T-helper 2 cell treated with Interferon-gamma antibody and Interleukin-4, amounts not matched to agents 100 ng/mL and 5 ng/mL, for 36 hours (primary cell): ENCODE measurements around the gene CCR3. TPM values are rescaled to one million over a fixed set of nuclear protein-coding genes. Genes with fewer than 3 reads are reported as not detected.

ENCODE experiments used
- intact Hi-C: fragments of 100-400 bp; cut with micrococcal nuclease; formaldehyde crosslinking; loops from one replicate; pipeline ENCODE4 v1.15.1; 2023
- total RNA-seq: library from RNA; stranded (reverse); gene quantifications from 2 replicates; pipeline ENCODE4 v1.2.3, GENCODE V29; 2022

The CCR3 gene
- total RNA-seq, 1 donor from 2014 or later = 0.27 TPM

DNA sequence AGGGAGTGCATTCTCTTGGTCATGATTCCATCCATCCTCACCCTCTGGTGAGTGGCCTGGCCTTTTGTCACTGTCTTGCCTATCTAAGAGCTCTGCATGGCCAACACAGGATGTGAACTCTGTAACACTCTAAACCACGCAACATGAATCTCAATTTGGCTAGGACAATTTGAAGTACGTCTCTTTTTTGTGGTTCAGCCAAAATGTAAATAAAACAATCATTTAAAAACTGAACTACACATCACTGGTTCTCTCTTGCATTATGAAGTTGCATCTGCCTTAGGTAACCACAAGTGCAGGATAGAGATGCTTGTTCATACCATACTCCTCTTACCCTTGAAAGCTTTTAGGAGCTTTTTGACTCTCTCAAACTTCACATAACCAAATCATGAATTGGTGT, 27.3 kb downstream of the CCR3 start:
- intact Hi-C loops = no loop called here

DNA sequence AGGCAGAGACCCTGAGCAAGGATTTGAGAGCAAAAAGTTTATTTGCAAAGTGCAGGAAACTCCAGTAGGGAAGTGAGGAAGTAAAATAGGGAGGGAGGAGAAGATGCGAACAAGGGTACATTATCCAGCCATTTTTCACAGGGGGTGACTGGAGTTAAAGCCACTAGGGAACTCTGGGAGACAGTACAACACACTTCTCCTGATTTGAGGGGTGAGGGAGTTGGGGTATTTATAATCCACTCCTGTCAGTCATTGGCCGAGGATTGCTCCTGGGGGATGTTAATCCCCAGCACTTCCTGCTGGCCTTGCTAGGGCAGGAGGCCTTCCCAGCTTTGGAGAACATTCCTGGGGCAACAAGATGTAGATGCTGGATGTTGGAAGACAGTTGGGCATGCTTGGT, 28.2 kb downstream of the CCR3 start:
- intact Hi-C loops = no loop called here

DNA sequence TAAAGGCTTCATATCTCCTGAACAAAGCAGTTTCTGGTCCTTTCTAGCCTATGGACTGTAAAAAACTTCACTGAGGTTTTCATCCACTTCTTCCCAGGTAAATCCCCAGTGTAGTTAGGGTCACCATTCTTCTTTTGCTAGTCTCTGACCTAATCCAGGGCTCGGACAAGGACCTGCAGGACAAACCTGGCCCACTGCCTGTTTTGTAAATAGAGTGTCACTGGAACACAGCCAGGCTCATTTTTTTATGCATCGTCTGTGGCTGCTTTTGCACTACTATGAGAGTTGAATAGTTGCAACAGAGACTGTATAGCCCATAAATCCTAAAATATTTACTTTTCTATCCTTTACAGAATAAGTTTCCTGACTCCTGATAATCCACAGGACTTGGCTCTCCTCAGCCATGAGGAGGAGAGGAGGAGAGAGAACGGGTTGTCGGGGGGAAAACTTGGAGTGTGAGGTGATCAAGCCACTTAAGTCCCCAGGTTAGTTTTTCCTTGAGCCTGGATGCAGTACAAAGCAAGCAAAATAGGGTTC, 29.0 kb downstream of the CCR3 start:
- intact Hi-C loops = no loop called here

DNA sequence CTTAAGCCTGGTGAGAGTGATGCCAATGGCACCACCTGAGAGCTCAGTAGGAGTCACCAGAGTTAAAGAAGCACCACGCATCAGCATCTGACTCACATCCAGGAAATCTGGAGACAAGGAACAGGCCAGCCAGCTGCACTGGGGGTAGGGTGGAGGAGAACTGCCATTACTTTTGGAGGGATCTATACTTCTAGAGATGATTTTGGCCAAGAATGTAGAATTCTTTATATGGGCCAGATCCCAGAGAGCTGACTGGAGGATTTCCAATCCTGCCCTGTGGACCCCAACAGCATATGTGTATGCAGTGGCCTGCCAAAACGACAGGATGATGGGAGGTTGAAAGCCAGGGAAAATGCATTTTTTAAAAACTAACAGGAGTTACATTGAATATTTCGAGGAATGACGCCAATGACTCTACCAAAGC, 29.8 kb downstream of the CCR3 start:
- intact Hi-C loops = no loop called here

DNA sequence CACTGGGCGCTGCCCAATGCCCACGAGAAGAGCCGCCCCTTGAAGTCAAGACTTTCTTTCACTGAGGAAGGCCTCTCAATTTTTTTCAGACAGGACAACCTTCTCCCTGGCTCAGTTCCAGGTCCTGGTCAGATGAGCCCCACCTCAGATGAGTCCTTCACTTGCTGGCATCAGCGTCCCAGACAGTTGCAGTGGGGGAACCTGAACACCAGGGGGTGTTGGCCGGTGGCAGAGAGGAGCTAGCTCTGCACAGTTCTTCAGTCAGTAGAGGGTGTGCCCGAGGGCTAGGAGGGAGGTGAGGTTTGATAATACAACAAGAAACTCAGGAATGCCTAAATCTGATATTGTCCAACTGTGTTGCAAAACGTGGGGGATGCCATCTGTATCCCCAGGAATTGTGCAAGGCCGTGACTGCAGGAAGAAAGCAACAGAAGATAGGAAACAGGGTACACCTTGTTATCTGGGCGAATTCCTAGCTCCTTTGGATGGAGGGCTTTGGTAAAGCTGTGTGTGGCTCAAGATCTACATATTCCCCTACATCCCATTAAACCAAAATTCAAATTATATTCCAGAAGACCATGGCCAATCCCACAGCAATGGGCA, 34.3 kb downstream of the CCR3 start:
- intact Hi-C loops = loop anchor here (1.0 to 5.0 kb wide), 3 partner anchors 64 to 179 kb away; no protein-coding TSS in a partner anchor

DNA sequence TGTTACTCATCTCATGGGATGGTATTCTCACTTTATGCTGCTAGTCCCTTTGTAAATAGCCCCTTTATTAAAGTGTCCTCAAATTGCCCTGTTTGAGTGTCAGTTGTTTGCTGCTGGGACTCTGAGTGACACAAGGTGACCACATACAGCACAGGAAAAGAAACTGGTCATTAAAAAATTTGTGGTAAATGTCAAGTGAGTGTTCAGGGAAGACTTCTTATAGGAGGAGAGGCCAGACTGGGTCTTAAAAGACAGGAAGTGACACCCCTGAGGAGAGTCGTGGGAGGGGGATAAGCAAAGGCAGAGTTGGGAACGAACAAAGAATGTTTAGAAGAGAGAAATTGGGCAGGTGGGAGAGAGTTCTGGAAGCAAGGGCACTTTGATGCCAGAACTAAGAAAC, 35.2 kb downstream of the CCR3 start:
- intact Hi-C loops = loop anchor here (5.0 kb wide), 2 partner anchors 65 to 180 kb away; no protein-coding TSS in a partner anchor

DNA sequence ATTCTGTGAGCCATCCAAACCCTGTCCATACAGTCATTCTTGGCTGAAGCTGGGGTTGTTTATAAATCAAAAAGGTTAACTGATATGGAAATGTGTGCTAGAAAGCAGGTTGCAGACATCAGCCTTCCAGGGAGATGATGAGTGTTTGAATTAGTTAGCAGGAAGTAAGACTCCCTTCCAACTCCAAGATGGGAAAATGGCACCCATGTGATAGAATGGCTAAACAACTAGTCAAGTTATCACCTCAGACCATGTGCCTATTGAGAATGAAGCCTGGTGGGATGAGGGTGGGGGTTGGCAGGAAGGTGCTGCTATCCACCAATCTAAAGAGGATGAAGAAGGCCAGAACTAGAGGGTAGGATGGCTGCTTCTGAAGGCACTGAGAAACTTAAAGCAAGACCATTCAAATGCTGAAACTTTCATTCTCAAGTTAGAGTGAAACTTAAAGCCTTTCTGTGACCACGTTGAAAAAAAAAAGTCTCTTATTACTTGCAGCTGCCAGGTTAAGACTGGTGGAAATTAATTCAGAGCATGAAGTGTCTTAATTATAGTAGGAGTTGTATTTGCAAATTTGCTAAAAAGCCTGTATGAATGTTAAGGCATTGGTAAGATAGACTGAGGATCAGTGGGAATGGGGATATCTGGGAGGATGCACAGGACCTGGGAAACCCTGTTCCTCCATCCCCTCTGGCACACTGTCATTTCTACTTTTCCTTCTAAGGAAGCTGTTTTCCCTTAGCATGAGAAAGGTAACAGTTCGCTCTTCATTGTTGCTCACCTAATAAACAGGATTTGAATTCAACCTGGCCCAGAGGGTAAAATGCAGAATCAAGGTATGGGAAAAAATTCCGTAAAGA, 36.8 kb downstream of the CCR3 start:
- intact Hi-C loops = loop anchor here (5.0 kb wide), 2 partner anchors 67 to 182 kb away; no protein-coding TSS in a partner anchor

DNA sequence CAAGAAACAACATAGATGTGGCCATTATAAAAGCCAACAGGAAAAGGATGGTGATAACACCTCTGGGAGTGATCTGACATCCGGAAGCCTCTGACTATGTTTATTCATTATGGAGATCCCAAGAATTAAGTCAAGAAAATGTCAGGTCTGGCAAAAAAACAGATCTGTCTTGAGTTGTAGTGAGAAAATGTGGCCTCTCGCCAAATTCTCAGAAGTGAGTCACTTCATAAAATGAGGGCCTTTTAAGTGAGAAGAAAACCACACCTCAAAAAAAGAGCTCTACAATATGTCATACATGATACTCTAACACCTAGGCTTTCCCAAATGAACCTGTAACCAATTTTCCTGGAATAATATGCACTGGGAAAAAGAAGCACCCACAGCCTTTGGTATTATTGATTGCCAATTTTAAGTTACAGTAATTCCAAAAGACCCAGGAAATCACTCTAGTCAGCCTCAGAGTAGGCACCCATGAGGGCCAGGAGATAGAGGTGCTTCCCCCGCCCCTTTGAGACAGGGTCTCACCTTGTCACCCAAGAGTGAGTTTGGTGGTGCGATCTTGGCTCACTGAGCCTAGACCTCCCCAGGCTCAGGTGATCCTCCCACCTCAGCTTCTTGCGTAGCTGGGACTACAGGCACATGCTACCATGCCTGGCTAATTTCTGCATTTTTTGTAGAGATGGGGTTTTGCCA, 38.0 kb downstream of the CCR3 start:
- intact Hi-C loops = loop anchor here (1.0 kb wide), 1 partner anchor 91 kb away; no protein-coding TSS in a partner anchor

DNA sequence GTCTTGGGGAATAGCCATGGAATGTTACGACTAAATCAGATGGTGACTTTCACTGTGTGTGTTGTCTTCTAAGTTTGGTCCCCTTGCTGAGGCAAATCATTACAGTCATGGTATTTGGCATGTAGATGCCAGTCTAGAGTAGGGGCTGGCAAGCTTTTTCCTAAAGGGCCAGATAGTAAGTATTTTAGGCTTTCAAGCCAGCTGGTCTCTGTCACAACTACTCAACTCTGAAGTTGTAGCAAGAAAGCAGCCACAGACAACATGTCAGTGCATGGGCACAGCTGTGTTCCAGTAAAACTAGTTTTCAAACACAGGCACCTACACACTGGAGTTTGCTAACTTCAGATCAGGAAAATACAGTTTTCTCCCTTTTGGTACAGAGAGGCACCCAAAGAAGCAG, 39.3 kb downstream of the CCR3 start:
- intact Hi-C loops = no loop called here

DNA sequence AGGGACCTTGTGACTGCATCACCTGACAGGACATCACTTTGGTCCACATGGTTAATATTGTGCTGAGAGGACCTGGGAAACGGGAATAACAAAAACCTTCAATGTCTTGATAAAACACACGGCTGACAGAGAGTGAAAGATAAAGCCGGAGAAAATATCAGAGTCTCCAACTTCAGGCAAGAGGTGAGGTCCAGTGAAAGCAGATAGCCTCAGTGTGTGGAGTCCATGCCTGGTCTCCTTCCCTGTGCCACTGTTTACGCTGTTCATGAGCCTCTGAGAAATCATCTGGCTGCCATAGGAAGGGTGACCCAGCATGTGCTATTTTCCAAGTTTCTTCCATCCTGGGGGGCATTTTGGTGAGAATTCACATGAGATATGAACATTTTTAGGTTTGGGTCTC, 39.8 kb downstream of the CCR3 start:
- intact Hi-C loops = no loop called here

DNA sequence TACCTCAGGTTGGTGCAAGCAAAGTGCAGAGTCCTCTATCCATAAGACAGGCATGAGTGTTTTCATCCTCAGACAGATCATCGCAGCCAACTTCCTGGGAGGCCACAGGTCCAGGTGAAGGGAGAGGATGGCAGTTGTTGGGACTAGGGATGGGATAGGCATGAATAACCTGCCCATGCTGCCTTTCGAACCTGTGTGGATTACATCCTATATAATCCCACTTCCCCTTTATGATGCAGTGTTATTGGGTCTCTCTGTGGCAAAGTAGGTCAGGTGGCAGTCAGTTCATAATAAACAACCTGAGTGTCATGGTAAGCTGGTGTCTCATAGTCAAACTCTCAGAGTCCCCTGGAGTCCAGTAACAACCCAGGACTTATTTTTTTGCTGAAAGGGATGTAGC, 40.4 kb downstream of the CCR3 start:
- intact Hi-C loops = no loop called here

DNA sequence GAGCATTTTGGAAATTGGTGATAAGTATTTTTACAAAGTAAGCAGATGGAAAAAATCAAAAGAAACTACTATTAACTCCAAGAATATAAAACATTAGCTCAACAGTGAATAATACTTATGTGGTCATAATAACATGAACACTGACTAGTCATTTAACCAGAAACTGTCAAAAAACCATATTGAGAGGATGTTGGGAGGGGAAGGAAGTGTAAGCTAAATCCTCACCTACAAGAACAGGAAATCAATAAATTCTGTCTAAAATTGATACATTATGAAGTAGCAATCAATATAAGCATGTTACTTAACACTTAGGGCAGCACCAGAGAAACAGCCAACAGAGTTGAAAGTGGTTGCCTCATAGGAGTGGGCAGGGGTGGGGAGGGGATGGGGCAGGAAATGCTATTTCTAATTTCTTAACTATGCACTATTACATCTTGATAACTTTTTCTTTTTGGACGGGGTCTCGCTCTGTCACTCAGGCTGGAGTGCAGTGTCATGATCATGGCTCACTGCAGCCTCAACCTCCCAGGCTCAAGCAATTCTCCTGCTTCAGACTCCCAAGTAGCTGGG, 41.7 kb downstream of the CCR3 start:
- intact Hi-C loops = loop anchor here (2.0 kb wide), 3 partner anchors 15 to 307 kb away; no protein-coding TSS in a partner anchor

DNA sequence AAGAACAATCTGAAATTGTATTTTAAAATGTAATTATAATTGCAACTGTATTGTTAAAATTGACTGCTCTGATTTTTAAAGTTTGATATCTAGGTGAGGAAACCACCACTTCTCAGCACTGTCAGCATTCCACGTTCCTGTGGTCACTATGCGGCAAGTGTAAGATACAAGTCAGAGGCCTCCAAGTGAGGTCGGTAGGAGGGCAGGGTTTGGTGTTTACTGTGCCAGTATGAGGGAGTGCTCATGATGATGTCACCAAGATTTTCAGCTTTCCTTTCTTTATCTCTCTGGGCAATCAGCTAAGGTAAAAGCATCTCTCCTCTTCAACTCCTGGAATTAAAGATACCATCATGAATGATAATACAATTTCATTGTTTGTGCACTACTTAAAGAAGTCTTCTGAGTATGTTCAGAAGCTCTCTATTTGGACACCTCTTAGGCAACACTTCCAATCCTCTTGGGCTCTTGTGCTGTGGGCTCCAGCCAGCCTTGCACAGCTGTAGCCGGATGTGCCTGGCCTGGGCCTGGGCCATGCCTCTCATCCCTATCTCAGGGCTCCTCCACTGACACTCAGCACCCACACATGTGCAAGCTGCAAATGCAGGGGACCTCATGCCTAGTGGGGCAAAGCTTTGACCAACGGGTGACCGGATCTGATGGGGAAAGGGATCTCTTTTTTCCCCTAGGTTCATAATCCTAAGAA, 42.9 kb downstream of the CCR3 start:
- intact Hi-C loops = loop anchor here (2.0 kb wide), 3 partner anchors 14 to 308 kb away; no protein-coding TSS in a partner anchor

DNA sequence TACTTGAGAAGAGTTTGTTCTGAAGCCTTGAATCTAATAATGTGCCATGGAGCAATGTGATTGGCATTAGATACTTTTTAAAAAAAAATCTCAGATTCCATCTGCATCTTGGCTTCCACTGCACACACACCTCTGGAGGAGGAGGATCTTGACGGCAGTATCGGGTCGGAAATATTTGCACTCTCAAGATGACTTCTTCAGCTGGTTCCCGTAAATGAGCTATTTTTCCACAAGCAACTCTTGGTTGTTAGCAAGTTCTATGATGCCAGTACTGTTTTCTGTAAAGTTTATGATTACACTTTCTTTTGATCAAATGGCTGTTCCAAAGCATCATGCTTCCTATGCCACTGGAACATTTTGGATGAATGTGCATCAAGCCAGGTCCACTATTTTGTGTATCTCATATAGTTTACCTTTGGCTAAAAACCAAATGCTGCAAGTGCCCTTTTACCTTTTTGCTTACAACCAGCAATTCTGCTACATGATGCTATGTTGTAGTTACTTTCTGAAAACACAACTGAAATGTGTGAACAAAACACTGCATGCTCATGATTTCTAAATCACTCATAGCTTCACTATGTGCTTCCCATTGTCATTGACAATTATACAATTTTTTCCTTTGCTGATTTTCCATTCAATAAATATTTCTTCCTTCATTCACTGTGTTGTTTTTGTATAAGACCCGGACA, 43.8 kb downstream of the CCR3 start:
- intact Hi-C loops = loop anchor here (2.0 kb wide), 3 partner anchors 13 to 309 kb away; no protein-coding TSS in a partner anchor

DNA sequence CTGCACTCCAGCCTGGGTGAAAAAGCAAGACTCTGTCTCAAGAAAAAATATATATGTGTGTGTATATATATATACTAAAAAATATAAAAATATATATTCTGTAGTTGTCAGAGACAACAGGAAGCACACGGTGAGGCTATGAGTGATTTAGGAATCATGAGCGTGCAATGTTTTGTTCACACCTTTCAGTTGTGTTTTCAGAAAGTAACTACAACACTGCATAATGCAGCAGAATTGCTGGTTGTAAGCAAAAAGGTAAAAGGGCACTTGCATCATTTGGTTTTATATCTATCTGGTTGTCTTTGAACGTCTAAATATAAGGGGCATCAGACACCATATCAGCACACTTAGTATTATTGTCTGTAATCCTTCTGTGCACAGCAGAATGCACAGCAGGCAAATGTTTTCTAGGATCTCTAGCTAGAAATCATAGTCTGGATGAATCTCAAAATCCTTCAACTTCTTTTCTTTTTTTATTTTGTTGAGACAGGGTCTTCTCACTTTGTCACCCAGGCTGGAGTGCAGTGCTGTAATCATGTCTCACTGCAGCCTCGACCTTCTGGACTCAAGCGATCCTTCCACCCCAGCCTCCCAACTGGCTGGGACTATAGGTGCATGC, 44.8 kb downstream of the CCR3 start:
- intact Hi-C loops = no loop called here

DNA sequence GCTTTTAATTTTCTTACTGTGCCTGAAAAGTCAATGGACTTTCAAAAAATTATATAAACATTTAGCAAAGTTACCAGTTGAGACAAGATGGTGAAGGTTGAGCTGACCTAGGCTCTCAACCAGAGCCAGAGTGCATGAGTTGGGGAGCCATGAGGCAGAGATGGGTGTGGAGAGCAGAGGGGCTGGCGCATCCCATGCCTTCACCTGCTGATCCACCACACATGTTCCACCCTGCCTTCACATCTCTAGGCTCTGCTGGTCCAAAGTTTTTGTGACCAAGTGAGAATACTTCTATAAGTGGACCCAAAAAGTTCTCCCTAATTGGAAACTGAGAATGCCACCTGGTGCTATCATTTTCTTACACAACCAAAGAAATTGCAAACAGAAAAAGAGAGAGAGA, 47.3 kb downstream of the CCR3 start:
- intact Hi-C loops = no loop called here

DNA sequence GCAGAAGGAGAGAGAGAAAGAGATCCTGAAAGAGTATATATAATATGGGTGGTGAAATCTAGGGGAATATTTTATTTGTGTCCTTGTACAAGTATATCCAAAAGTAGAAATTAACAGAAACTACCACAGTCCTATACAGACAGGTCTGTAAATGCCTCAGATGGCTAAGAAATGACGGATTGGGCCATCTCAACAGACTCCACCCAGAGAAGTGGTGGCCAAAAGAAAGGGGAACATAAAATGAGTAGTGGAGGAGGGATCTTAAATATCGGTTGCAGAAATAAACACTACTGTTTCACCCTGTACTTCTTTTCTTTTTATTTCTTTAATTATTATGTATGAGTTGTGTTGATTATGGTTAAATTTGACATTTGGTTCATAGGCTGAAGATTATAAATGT, 47.7 kb downstream of the CCR3 start:
- intact Hi-C loops = no loop called here

DNA sequence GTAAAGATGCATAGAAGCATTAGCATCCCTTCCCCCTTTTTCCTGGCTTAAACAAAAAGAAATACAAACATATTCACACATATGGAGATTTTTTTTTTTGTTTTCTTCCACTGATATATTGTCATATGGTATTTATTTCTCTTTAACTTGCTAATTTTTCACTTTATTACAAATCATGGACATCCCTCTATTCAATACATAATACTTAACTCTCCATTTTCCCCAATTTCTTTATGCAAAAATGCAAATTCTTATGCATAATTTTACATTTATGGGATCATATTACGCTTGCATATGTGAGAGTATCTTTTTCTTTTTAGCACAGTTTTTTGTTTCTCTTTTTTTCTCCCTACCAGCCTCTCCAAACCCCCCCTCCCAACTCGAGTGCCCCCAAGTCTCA, 48.8 kb downstream of the CCR3 start:
- intact Hi-C loops = no loop called here

DNA sequence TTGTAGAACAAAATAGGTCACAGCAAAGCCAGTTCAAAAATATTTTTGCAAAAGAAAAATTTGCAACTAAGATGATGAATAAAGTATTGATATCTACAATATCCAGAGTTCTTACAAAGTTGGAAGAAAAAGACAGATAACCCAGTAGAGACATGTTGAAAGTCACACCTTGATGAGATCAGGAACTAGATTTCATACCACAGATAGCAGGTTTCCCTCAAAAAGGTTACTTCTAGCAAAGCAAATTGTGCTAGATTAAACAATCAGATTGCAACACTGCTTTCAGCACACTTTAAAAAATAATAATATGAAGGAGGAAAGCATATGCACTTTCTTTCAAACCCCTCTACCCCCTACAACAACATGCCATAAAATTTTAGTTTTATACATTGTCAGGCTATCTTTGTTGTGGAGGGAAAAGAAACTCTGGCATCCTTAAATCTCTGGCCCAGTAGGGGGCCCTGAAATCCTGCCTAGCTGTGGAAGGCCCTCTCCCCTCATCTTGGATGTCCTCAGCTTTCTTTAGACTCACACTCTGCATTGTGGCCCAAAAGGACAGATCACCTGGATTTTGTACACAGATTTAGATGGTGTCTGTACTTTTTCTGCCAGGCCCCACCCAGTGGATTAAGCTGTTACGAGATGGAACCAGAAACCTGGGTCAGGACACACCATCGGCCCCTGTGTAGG, 50.9 kb downstream of the CCR3 start:
- intact Hi-C loops = no loop called here
